Measurements from ENCODE around the gene RCAN1. TPM values are rescaled to one million over a fixed set of nuclear protein-coding genes. Genes with fewer than 3 reads are reported as not detected.

Gene RCAN1
- total RNA-seq, 1 donor from 2014 or later, result 57.5 TPM

DNA sequence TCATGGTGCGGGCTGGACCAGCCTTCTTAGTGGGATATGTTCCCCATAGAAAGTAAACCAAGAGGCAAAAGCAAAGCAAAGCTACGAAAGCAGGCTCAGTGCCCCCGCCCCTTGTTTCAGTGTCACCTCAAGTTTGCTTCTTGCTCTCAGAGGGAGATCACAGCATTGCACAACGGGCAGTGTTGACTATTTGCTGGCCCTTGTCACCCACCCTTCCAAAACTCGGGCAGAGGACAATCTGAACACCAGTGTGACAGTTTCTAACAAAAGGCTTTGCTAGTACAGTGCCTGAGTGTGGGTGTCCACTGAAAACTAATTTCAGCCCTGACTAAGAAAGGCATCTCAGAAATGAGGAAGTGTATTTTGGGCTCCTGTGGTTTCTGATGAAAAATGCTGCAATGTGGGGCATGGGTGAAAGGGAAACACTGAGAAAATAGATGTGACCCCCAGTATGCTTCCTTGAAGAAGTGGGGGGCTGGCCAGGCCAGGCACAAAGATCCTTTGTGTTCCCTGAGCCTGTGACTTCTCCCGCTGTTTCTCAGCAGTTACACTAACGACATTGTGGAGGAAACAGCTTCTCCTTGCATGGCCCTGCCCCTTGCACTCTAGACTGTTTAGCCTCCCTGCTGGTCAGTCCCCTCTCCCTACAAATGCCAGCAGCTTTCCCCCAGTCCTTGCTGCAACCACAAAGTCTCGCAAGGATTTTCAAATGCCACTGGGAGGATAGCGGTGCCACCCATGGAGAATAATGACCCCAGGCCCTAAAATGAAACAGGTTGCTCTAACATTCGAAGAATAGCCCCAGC is 69.6 kb downstream of the RCAN1 start:
- DNase-seq (ENCODE audit: low spot score), result no peak

DNA sequence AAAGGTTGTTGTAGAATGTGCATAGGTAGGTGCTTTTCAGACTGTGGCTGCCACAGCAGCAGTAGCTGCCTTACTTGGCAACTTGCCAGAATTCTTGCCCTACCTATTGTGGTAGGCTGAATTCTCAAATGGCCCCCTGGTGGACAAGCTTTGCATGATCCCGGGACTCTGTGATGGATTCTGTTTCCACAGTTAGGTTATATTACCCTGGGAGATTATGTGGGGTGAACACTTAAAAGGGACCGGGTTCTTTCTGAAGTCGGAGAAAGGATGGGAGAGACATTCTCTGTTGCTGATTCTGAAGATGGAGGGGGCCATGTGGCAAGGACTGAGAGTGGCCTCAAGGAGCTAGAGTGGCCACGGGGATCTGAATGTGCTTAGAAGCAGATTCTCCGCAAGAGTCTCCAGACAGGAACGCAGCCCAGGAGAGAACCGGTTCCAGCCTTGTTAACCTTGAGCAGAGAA is 70.8 kb downstream of the RCAN1 start:
- DNase-seq (ENCODE audit: low spot score), result no peak

DNA sequence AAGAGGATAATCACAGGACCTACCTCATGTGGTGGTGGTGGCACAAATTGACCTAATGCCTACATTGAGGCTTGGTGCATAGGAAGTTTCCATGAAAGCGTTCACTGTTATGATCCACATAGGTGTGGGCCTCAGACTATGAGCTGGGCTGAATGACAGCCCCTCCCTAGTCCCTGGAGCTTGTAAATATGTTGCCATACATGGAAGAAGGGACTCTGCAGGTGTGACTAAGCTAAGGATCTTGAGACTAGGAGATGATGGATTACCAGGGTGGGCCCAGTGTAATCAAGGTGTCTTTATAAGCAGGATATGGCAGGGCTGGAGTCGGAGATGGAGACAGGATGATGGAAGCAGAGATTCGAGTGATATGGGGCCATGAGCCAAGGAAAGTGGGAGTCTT is 71.9 kb downstream of the RCAN1 start:
- DNase-seq (ENCODE audit: low spot score), result no peak

DNA sequence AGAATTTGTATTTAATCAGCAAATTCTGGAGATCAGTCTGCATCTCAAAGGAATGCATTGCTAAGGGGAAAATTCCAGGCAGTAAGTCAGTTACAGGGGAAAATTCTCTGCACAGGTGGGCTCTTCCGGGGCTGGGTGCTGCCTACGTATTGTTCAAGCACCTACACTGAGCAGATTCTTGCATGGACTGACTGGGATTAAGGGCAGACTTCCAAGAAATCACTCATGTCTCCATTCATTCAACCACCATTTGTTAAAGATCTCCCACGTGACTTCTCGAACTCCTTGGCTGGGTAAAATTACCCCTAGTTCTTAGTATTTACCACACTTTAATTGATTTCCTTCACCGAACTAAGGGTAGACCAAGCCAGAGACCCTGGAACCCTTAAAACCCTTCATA is 74.7 kb downstream of the RCAN1 start:
- no peak for DNase-seq (ENCODE audit: low spot score)

DNA sequence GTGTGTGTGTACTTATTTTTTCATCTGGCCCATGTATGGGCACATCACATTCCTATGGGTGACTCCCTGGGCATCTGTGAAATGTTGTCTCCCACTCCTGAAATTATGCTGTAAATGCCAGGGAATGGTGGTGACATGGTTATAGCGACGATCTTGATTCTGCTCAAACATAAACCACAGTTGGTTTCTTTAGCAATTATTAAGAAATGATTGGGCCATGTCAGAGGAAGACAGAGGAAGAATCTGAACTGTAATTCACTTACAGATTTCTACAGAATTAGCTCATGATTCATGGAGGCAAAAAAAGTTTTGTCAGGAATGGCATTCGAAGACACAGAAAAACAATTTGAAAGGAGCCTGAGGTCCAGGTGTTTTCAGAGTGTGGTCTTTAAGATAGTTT is 77.1 kb downstream of the RCAN1 start:
- no peak for DNase-seq (ENCODE audit: low spot score)

DNA sequence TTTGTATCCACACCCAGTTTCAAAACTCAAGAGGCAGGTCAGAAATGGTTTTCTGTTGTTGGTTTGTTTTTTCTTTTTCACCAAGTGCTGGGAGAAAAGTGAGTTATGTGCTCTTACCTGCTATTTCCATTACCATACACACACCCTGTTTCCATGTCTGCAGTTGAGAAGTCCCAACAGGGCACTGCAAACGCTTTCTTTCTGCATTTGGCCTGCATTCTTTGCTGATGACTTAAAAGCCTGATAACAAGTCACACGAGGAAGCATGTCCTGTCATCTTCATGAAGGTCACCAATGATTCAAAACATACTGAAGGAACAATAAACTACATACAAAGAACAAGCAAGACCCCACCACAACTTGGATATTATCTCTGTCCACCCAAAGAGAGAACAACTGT is 78.1 kb downstream of the RCAN1 start:
- DNase-seq (ENCODE audit: low spot score), result no peak

DNA sequence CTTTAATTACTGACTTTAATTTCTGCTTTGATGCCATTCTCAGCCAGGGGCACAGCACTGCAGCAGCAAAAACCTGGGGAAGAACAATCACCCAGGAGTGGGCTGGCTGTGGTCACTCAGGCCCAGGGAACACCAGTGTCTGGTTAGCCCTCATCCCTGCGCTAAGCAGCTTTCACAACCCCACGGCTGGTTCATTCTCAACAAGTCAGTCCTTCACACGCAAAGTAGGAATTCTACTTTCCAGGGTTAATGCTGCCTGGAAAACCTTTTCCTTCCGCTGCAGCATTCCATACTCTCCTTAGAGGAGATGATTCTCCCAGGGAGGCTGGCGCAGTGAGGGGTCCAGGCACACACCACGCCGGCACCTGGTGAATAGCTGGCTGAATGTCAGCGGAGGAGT is 78.6 kb downstream of the RCAN1 start:
- no peak for DNase-seq (ENCODE audit: low spot score)

DNA sequence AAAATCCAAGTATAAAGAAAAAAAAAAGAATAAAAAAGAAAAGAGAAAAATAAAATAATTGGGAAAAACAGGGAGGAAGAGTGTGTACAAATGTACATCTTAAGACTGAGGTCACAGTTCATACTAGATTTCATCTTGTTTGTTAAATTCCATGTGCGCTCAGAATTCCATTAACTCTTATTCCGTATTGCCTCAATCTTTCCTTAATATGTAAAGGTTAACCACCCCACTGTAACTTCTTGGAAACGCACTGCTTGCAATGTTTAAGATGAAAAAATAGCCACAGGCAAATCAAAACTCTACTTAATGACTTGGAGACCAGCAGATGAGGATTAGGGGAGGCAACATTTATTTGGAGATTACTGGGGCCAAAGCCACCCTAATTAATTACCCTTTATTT is 79.0 kb downstream of the RCAN1 start:
- DNase-seq (ENCODE audit: low spot score), result no peak

DNA sequence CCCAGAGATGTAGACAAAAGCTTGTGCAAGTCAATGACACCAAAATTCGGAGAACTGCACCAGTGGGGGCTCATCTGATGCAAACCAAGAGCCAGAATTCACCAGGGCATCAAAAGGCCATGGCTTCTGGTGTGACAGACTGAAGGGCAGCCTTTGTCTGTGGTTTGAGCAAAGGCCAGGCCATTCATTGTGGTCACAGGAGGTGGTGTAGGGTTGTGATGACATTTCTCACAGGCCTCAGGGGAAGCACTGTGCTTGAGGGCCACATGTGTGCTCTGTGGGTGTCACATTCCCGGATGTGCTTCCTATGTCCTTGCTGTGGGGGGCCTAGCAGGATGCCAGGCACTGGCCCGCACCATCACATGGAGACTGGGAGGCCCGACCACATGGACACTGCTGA is 80.4 kb downstream of the RCAN1 start:
- DNase-seq (ENCODE audit: low spot score), result no peak

DNA sequence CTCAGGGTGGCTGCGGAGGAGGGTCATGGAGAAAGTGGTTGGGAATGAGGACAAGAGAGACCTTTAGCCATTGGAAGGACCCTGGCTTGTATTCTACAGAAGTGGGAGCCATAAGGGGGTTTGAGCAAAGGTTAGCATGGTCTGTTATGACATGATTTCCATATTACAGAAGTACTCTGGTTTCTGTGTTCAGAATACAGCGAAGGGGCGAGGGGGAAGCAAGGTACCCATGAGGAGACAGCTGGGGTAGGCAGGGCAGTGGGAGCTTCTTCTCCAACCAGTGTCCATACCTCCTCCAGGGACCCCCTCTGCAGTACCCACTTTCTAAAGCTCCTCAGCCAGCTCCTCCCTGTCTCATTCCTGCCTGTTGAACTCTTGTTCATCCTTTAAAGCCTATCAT is 81.0 kb downstream of the RCAN1 start:
- DNase-seq (ENCODE audit: low spot score), result no peak

DNA sequence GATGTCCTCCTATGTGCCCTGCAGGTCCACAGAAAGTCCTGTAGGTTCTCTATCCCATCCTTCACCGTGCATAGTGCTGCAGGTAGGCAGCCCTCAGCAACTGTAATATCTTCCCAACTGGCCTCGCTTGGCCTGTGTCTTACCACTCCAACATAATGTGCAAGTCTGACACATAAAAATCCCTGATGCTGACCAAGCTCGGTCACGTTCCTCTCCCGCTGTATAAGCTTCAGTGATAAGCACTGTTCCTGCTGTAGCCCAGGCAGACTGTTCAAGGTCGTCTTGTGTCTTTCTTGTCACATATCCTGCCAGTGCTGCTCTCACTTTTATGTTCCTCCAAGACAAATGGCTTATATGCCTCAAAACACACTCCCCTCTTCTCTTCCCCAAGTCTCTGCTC is 83.5 kb downstream of the RCAN1 start:
- no peak for DNase-seq (ENCODE audit: low spot score)

DNA sequence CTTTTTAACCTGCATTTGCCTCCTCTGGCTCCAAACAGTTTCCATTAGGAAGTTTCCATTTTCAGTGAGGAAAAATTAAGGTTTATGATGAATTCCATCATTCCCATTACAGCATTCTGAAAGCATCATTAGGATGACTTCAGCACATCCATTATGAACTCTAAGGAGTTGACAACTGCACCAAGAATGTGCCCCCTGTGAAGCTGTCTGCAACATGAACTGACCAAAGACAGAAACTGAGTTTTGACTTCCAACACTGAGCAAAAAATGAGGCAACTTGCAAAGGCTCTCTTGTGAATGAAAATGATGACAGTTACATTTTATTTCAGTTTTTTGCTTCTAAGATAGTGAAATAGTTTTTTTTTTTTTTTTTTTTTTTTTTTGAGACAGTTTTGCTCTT is 84.7 kb downstream of the RCAN1 start:
- DNase-seq (ENCODE audit: low spot score), result no peak

DNA sequence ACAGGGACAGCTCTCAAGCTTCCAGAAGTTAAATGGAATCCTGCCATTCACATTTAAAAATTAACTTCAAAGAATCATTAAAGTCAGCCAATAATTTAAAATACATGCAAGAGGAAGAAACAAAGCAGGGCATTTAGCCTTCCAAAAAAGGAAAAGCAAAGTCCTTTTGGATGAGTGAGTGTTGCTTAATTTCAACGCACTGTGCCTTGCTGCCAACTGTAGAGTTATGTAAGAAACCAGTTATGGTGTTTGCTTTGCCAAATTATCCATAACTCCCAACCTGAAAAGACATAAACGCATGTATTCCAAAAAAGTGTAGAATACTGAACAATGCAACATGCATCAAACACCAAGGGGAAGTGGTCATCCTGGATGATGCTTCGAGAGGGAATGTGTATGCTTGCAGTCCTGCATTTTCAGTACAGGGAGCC is 86.8 kb downstream of the RCAN1 start:
- no peak for DNase-seq (ENCODE audit: low spot score)

DNA sequence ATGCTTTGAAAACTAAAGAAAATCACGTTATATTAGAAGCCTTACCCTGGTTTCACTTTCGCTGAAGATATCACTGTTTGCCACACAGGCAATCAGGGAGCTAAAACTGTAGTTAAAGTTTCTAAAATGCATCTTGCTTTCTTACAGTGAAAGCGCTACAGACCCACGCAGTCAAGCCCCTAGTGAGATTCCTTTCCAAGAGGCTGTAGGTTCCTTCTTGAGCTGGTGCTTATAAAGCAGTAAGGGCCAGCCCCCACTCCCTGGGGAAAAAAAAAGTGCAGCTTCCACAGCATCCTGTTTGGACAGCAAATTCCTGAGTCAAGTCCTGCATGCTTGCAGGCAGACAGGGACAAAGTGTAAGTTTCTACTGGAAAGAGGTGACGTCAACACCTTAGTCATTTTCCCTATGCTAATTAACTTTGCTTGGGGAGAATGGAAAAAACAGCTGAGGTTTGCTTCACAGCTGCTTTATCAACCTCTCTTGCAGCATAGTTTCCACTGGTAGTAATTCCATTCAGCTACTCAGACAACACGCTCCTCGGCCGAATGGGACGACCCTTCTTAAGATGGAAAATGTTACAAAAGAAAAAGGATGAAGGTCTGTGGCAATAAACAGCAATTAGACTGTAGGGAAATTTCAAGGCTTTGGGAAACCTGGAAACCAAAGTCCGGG is 88.2 kb downstream of the RCAN1 start:
- DNase-seq (ENCODE audit: low spot score), result no peak

DNA sequence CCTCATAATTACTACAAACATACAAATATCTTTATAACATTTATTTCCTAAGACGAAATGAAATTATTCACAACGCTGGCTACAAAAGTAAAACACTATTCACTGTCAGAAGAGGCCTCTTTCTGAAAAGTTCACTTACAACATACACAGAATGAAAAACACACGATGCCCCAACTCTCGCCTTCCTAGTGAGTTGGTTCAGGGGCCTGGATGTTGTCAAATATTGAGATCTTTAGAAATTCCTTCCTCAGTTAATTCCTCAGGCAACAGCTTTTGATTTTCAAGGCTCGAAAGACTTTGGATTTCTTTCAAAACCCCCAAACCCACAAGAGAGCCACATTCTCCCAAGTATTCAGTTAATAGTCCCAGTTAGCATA is 88.7 kb downstream of the RCAN1 start:
- DNase-seq (ENCODE audit: low spot score), result no peak

DNA sequence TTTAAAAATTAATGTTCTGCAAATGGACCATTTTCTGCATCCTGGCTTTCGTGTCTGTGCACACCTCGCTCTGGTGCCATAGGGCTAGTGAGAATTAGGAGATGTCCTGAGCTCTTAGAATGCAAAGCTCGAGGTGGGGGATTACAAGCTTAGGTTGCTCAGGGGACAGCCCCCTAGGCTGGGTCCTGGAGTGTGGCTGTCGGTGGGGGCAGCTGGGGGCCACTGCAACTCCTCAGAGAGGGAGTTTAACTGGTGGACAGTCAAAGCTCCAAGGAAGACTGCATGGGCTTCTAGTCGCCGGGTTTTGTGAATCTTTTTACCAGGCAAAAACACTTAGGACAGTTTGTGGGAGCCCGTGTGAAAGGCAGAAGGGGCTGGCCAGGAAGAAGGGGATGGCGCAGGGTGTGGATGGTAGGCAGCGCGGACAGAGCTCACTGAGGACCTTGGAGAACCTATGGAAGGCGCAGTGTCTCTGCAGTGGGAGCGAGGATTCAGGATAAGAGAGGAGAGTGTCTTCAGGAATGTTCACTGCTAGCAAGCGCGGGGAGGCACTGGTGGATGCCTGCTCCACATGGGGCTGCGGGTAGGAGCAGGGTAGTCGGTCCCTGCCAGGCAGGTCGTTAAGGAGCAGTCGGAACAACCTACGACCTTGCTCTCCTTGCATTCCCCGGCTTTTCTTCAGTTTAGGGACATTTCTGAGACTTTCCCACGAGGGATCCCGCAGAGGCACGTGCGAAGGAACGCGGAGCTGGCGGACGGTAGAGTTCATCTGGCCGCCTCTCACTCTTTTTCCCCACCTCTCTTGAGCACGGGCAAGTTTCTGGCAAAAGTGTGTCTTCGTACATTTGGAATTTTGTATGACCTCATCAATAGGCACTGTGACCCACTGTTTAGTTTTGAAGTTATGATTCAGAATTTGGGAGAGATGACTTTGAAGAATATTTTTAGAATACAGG is 90.0 kb downstream of the RCAN1 start:
- no peak for DNase-seq (ENCODE audit: low spot score)

DNA sequence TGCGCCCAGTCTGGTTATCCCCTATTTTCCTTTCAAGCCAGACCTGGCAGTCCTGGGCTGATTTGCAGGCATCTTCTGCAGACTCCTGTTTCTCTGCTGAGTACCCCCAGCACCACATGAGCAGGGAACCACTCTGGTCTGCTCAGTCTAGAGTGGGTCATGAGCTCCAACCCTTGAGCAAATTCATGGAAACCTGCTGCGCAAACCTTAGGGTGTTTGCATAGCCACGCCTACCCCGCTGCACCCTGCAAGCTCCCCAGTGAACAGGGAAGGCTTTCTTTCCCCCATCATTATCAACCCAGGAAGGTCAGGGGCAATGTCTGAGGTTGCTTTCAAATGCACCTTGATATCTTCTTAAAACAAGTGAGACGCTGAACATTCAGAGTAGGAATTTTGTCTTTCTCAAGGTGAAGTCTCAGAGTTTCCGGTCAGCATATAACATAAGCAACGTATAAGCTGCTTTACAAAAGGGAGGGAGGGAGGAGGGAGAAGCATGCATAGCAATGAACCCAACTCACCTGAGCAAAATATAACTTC is 91.8 kb downstream of the RCAN1 start:
- DNase-seq (ENCODE audit: low spot score), result no peak

DNA sequence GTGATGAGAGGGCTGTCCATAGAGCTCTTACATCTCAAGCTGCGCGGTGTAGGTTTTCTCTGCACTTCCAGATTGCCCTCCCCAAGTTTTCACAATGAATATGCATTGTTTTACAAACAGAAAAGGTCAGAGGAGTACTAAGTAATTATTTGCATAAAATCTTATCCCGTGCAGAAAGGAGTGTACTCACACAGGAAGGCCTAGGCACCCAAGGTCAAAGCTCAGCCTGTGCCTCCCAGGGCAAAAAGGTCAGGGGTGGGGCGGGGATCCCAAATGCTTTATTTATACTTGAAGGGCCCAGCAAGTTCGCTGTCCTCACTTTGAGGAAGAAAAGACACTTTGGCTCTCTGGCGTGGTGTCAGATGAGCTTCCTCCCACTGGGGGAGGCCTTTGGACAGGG is 92.6 kb downstream of the RCAN1 start:
- DNase-seq (ENCODE audit: low spot score), result no peak

DNA sequence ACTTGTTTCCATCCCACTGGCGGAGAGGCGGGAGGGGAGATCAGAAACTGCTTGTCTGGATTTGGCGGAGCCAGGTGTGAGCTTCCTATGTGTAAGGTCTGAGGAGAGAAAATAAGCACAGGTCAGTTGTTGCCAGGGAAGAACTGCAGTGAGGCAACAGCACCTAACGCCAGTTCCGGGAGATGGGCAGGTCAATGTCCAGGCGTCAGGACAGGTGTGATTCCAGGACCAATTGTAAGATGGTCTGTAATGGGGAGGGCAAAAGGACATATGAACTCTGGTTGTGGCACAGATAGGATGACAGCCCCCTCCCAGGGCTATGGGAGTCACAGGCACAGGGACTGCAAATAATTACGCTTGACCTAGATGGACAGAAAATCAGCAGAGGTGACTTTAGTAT is 93.4 kb downstream of the RCAN1 start:
- DNase-seq (ENCODE audit: low spot score), result no peak

DNA sequence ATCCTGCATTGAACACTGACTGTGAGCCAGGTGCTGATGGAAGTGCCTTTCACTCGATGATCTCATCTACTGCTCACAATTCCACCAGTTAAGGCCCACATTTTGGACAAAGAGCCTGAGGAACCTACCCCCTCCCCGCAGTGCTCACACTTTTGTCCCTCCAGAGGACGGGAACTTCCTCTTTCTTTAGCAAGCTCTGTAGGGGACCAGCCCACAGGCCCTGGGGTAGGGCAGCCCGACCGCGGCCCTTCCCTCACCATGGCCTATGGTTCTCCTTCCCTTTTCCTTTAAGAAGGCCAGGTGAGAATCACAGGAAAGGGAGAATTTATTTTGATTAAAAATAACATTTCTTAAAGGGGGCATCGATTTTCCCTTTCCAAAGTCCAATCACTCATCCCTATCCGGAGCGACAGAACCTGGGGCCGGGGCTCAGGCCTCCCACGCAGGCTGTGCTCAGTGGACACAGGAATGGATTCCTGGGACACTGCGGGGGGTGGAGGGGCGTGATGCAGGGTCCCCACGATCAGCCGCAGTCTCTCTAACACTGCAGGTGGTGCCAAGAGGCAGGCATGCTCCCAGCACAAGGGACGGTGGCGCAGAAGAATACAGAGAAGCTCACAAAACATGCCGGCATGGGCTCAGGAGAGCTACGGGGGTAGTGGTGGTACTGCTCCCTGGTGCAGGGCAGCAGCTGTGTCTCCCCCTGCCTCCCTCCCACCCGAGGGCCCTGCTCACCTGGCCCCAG is 94.0 kb downstream of the RCAN1 start:
- DNase-seq (ENCODE audit: low spot score), result no peak

DNA sequence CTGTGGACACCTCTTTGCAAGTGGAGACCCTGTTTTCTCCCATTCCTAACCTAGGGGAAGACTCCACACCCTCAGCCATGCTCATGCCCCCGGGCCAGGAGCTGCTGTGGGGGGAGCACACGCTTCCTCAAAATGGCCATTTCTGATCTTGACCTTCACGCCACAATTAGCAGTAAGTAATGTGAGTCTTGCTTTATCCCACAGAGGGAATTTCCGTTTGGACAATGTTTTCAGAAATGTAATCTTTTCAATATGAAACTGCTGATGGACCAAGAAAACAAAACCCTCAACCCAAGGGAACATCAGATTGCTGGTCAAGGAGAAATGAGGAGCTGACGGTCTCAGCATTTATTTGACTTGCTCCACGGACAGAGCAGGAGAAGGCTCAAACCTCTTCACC is 94.6 kb downstream of the RCAN1 start:
- no peak for DNase-seq (ENCODE audit: low spot score)

All from mesenteric fat pad (tissue), 1 donor.